HG02759 (cell line): ENCODE data around the gene GPBAR1.
"Not testable (repeated sequence)": the region's sequence is repeated elsewhere in the genome, so short reads cannot be mapped to it uniquely, and the experiment has no call there.

Source experiments
- ATAC-seq: cut with Tn5 transposase; IDR thresholded peaks from one replicate; pipeline ENCODE4 v1.9.1; 2021; ENCODE audit warnings: mild to moderate bottlenecking, moderate library complexity; ENCODE audit not compliant: unreplicated experiment

The GPBAR1 gene

DNA sequence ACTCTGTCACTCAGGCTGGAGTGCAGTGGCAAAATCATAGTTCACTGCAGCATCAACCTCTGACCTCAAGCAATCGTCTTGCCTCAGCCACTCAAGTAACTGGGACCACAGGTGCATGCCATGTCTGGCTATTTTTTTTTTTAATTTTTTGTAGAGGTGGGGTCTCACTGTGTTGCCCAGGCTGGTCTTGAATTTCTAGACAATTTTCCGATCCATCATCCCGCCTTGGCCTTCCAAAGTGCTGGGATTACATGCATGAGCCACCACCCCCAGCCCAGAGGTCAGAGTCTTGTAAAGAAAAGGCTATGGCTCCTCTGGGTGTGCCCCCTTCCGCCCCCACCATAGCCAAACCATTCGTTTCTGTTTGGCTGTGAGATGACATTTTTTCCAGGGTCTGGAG is 44.6 kb downstream of the GPBAR1 start:
- ATAC-seq, result no peak

DNA sequence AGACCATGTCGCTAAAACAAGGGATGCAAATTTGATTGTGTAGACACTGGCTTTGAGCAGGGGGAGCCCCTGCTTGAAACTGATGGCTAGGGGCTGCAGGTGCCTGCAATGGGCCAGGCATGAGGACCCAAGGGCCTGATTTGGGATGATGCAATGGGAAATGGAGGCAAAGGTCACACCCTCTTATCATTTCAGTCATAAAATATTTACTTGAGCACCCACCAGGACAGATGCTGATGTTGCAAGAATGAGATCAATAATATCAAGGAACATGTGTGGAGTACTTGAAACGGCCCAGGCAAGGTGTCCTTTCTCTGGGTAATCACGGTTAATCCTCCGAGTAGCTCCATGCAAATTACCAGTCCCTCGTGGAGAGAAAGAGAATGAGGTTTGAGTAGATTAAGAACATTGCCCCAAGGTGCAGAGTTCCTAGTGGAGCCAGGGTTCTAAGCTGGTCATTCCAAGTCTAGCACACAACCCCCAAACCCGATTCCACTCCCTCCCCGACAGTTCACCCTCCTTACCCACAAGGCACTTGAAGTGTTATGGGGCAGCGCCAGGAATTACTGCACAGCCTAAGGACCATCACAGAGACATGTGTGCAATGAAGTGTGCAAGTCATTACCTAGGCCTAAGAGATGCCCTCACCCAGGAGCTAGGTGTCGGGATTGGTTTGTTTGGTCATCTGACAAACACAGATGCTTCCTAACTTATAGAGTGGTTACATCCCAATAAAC is 45.5 kb downstream of the GPBAR1 start:
- ATAC-seq, result no peak

DNA sequence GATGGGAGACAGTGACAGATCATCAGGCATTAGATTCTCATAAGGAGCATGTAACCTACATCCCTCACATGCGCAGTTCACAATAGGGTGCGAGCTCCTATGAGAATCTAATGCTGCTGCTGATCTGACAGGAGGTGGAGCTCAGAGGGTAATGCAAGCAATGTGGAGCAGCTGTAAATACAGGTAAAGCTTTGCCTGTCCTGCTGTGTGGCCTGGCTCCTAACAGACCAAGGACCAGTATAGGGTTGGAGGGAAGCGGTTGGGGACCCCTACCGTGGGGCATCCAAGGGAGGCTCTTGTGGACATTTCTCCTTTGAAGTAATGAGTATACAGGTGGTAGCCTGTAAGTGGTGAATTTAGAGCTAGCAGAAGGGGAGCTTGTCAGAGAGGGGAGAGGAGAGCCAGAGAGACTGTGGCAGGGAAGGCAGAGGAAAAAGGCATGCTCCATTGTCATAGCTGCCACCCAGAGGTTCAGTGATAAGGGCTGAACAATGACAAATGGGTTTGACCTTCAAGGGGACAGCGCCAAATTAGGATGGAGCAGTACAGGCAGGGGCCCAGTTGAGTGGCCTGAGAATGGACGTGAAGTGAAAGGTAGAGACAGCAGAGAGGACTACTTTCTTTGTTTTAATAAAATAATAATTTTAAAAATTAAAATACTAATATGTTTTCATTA is 46.7 kb downstream of the GPBAR1 start:
- ATAC-seq, result no peak

DNA sequence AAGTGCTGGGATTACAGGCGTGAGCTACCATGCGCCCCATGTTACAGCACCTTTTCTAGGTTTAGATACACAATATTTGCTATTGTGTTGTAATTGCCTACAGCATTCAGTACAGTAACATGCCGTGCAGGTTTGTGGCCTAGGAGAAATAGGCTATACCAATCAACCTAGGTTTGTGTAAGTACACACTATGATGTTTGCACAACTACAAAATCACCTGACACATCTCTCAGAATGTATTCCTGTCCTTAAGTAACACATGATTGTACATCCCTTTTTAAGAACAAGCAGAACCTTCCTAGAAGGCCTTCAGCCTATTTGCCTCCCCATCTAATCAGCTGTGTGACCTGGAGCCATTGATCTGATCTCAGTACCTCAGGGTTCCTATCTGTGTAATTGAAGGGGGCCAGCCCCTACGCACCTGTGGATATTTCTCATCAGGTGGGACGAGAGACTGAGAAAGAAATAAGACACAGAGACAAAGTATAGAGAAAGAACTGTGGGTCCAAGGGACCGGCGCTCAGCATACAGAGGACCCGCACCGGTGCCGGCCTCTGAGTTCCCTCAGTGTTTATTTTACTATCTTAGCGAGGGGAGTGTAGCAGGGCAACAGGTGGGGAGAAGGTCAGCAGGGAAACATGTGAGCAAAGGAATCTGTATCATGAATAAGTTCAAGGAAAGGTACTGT is 50.2 kb downstream of the GPBAR1 start:
- ATAC-seq, result no peak

DNA sequence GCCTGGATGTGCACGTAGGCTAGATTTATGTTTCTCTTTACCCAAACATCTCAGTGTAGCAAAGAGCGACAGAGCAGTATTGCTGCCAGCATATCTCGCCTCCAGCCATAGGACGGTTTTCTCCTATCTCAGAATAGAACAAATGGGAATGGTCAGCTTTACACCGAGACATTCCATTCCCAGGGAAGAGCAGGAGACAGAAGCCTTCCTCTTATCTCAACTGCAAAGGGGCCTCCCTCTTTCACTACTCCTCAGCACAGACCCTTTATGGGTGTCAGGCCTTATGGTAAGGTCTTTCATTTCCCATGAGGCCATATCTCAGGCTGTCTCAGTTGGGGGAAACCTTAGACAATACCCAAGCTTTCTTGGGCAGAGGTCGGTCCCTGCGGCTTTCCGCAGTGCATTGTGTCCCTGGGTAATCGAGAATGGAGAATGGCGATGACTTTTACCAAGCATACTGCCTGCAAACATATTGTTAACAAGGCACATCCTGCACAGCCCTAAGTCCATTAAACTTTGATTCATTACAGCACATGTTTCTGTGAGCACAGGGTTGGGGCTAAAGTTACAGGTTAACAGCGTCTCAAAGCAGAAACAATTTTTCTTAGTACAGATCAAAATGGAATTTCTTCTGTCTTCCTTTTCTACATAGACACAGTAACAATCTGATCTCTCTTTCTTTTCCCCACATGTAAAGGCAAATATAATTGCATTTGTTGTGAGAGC is 50.9 kb downstream of the GPBAR1 start:
- ATAC-seq, result not testable (repeated sequence)

DNA sequence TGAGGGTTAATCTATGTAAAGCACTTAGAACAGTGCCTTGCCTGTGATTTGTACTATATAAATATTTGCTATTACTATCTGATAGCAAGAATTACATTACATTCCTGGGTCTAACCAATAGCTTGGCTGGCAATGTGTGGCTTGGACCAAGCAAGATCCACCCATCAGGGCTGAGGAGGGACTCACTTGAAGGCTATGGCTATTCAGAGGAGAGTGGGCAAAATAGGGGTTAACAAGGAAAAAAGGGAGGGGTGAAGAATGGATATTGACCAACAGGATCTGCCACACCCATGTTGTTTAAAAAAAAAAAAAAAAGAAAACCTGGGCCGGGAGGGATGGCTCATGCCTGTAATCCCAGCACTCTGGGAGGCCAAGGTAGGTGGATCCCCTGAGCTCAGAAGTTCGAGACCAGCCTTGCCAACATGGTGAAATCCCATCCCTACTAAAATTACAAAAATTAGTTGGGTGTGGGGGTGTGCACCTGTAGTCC is 51.5 kb downstream of the GPBAR1 start:
- no peak for ATAC-seq

DNA sequence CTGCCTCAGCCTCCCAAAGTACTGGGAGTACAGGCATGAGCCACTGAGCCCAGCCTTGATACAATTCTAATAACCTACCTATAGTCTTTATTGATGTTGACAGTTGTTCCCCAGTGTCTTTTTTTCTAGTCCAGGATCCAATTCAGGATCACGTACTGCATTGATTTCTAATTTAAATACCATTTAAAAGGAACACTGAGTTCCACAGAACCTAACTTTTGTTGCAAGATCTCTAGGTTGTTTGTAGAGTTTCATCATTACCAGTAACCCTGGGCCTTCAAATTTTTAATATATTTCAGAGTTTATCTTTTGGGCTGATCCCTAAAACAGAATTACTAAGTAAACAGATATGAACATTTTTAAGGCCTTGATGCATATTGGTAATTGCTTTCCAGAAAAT is 52.5 kb downstream of the GPBAR1 start:
- ATAC-seq, result no peak
